Endothelial cell of umbilical vein (primary cell): Measurements from ENCODE around the gene LKAAEAR1.

Source experiments
- FOS ChIP-seq: IDR thresholded peaks from 2 replicates; pipeline ENCODE4 v1.6.1; 2011; ENCODE audit warnings: mild to moderate bottlenecking, low read length, moderate library complexity, borderline replicate concordance; ENCODE audit not compliant: insufficient read depth
- POLR2A ChIP-seq: IDR thresholded peaks from 2 replicates; pipeline ENCODE4 v1.6.1; 2012; ENCODE audit warnings: low read depth, mild to moderate bottlenecking, control low read depth, low read length
- POLR2AphosphoS5 ChIP-seq: IDR thresholded peaks from 2 replicates; pipeline ENCODE4 v1.6.1; 2012; ENCODE audit warnings: low read depth, mild to moderate bottlenecking, control low read depth, low read length, moderate library complexity; ENCODE audit not compliant: insufficient read depth
- TF ChIP-seq, protein P1 (sequence below), 2 donors: IDR thresholded peaks; 1 replicate in 1 of 2; 2 replicates in 1 of 2; pipeline ENCODE4 v1.5.1; 2011; ENCODE audit warnings: low read length in 2 of 2, mild to moderate bottlenecking in 2 of 2, moderate library complexity in 2 of 2, control low read depth in 1 of 2, inconsistent platforms in 1 of 2, low read depth in 1 of 2; ENCODE audit not compliant: insufficient read depth in 1 of 2; ENCODE audit errors: extremely low read depth in 1 of 2
- TF ChIP-seq, protein P2 (sequence below): IDR thresholded peaks from 2 replicates; pipeline ENCODE4 v1.6.1; 2011; ENCODE audit not compliant: insufficient read depth, insufficient read length

DNA sequence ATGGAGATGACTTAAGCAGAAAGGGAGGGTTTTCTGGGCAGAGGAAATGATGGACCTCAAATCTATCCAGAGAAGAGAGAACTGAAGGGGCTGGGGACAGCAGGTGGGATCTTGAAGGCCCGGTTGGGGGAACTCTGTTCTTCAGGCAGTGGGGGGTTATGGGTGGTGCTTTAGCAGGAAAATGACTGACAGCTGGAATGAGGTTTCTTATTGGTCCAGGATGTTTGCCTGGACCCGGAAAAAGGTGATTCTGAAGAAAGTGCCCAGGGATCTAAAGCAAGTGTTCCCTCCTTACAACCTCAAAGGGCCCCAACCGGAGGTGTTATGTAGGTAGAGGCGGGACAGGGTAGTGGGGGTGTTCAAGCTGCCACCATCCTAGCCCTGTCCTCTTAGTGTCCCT is 11.3 kb upstream of the LKAAEAR1 start:
- TF ChIP-seq, protein P1, sequence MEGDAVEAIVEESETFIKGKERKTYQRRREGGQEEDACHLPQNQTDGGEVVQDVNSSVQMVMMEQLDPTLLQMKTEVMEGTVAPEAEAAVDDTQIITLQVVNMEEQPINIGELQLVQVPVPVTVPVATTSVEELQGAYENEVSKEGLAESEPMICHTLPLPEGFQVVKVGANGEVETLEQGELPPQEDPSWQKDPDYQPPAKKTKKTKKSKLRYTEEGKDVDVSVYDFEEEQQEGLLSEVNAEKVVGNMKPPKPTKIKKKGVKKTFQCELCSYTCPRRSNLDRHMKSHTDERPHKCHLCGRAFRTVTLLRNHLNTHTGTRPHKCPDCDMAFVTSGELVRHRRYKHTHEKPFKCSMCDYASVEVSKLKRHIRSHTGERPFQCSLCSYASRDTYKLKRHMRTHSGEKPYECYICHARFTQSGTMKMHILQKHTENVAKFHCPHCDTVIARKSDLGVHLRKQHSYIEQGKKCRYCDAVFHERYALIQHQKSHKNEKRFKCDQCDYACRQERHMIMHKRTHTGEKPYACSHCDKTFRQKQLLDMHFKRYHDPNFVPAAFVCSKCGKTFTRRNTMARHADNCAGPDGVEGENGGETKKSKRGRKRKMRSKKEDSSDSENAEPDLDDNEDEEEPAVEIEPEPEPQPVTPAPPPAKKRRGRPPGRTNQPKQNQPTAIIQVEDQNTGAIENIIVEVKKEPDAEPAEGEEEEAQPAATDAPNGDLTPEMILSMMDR (IDR thresholded peaks at IDR 0.05; ENCODE audit: extremely low read depth in 1 of 2, insufficient read depth in 1 of 2, low read depth in 1 of 2, low read length in 2 of 2) = no peak
- TF ChIP-seq POLR2AphosphoS5 = no peak
- TF ChIP-seq, protein P2, sequence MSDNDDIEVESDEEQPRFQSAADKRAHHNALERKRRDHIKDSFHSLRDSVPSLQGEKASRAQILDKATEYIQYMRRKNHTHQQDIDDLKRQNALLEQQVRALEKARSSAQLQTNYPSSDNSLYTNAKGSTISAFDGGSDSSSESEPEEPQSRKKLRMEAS = no peak
- no peak for TF ChIP-seq POLR2A
- TF ChIP-seq FOS = no peak
